ENCODE measurements around the gene CLCA1.

The CLCA1 gene

GRCh38 chr1:86503406-86504136, 34.8 kb downstream of the CLCA1 start:
- DNase-seq (ENCODE audit: low read depth), result no peak

- DNase-seq (ENCODE audit: low read depth), result no peak
Observed at GRCh38 chr1:86504137-86504479, 35.4 kb downstream of the CLCA1 start.

GRCh38 chr1:86504895-86505563, 36.3 kb downstream of the CLCA1 start:
- no peak for DNase-seq (ENCODE audit: low read depth)

- DNase-seq (ENCODE audit: low read depth), result no peak
Observed at GRCh38 chr1:86505564-86505902, 36.8 kb downstream of the CLCA1 start.

GRCh38 chr1:86507935-86508582, 39.3 kb downstream of the CLCA1 start:
- no peak for DNase-seq (ENCODE audit: low read depth)

- no peak for DNase-seq (ENCODE audit: low read depth)
Observed at GRCh38 chr1:86508583-86508969, 39.8 kb downstream of the CLCA1 start.

GRCh38 chr1:86515597-86515996, 46.9 kb downstream of the CLCA1 start:
- no peak for DNase-seq (ENCODE audit: low read depth)

GRCh38 chr1:86516335-86516734, 47.6 kb downstream of the CLCA1 start:
- DNase-seq (ENCODE audit: low read depth), result no peak

GRCh38 chr1:86517336-86517735, 48.6 kb downstream of the CLCA1 start:
- no peak for DNase-seq (ENCODE audit: low read depth)

GRCh38 chr1:86520789-86521521, 52.2 kb downstream of the CLCA1 start:
- no peak for DNase-seq (ENCODE audit: low read depth)

- no peak for DNase-seq (ENCODE audit: low read depth)
Observed at GRCh38 chr1:86521522-86521891, 52.8 kb downstream of the CLCA1 start.

- no peak for DNase-seq (ENCODE audit: low read depth)
Observed at GRCh38 chr1:86522240-86522639, 53.5 kb downstream of the CLCA1 start.

GRCh38 chr1:86523670-86524354, 55.1 kb downstream of the CLCA1 start:
- DNase-seq (ENCODE audit: low read depth), result no peak

- DNase-seq (ENCODE audit: low read depth), result no peak
Observed at GRCh38 chr1:86527306-86527705, 58.6 kb downstream of the CLCA1 start.

GRCh38 chr1:86530211-86530845, 61.6 kb downstream of the CLCA1 start:
- no peak for DNase-seq (ENCODE audit: low read depth)

- DNase-seq (ENCODE audit: low read depth), result no peak
Observed at GRCh38 chr1:86537928-86538695, 69.4 kb downstream of the CLCA1 start.

GRCh38 chr1:86538775-86539174, 70.0 kb downstream of the CLCA1 start:
- DNase-seq (ENCODE audit: low read depth), result no peak

GRCh38 chr1:86541859-86542258, 73.1 kb downstream of the CLCA1 start:
- DNase-seq (ENCODE audit: low read depth), result no peak

- no peak for DNase-seq (ENCODE audit: low read depth)
Observed at GRCh38 chr1:86542631-86543030, 73.9 kb downstream of the CLCA1 start.

- DNase-seq (ENCODE audit: low read depth), result no peak
Observed at GRCh38 chr1:86546787-86547221, 78.1 kb downstream of the CLCA1 start, which contains the start of gene CLCA4. TSS of gene CLCA4 (plus strand) at chr1:86547078. CDS start at chr1:86547120, 42 bp downstream.

GRCh38 chr1:86548839-86549238, 80.1 kb downstream of the CLCA1 start:
- DNase-seq (ENCODE audit: low read depth), result no peak

Data from stimulated activated CD8-positive, alpha-beta memory T cell treated with anti-CD3 and anti-CD28 coated beads, Interleukin-4, amount 100 ng/mL, for 24 hours (primary cell).